IPS-18a (cell line): ENCODE results near the gene ELL2.

Source experiments
- H3K27ac ChIP-seq: one replicate; pipeline ENCODE4 v1.5.1; 2013; ENCODE audit warnings: low read length
- H3K27me3 ChIP-seq: one replicate; pipeline ENCODE4 v1.6.1; 2013; ENCODE audit warnings: mild to moderate bottlenecking, low read length; ENCODE audit not compliant: control insufficient read depth, insufficient read depth
- H3K36me3 ChIP-seq: one replicate; pipeline ENCODE4 v1.6.1; 2013; ENCODE audit warnings: low read depth, low read length; ENCODE audit not compliant: control insufficient read depth
- H3K4me1 ChIP-seq: one replicate; pipeline ENCODE4 v1.6.1; 2013; ENCODE audit warnings: low read depth, low read length; ENCODE audit not compliant: control insufficient read depth
- H3K4me3 ChIP-seq: one replicate; pipeline ENCODE4 v1.5.1; 2013; ENCODE audit warnings: low read length
- H3K9ac ChIP-seq: one replicate; pipeline ENCODE4 v1.6.1; 2013; ENCODE audit warnings: mild to moderate bottlenecking, low read length, moderate library complexity
- H3K9me3 ChIP-seq: one replicate; pipeline ENCODE4 v1.6.1; 2013; ENCODE audit warnings: low read depth, low read length; ENCODE audit not compliant: control insufficient read depth

The ELL2 gene

GRCh38 chr5:95925378-95925744 lies 36.3 kb downstream of the ELL2 start:
- Histone ChIP-seq H3K9me3 (no peaks in the 10 kb centered on the region), H3K36me3 (no peaks in the 10 kb centered on the region), H3K27ac (no peak overlapping the region), H3K27me3 (no peaks in the 10 kb centered on the region), H3K4me3 (no peak overlapping the region), H3K4me1 (no peaks in the 10 kb centered on the region), H3K9ac (no peak overlapping the region)

GRCh38 chr5:95924720-95925377 lies 36.8 kb downstream of the ELL2 start:
- no peaks in the 10 kb centered on the region for H3K27me3 ChIP-seq
- no peaks in the 10 kb centered on the region for H3K36me3 ChIP-seq

GRCh38 chr5:95923918-95924544 lies 37.6 kb downstream of the ELL2 start:
- Histone ChIP-seq H3K27ac (no peak overlapping the region), H3K36me3 (no peaks in the 10 kb centered on the region), H3K4me3 (no peak overlapping the region), H3K27me3 (no peaks in the 10 kb centered on the region), H3K9me3 (no peaks in the 10 kb centered on the region), H3K4me1 (no peaks in the 10 kb centered on the region), H3K9ac (no peak overlapping the region)

More at GRCh38 chr5:95924720-95925377, 36.8 kb downstream of the ELL2 start:
- Histone ChIP-seq H3K27ac (no peak overlapping the region), H3K4me1 (no peaks in the 10 kb centered on the region), H3K9me3 (no peaks in the 10 kb centered on the region), H3K4me3 (no peak overlapping the region), H3K9ac (no peak overlapping the region)

GRCh38 chr5:95922798-95923197 lies 38.9 kb downstream of the ELL2 start:
- Histone ChIP-seq H3K9ac (no peak overlapping the region), H3K4me3 (no peak overlapping the region), H3K27me3 (no peaks in the 10 kb centered on the region), H3K4me1 (no peaks in the 10 kb centered on the region), H3K36me3 (no peaks in the 10 kb centered on the region), H3K27ac (no peak overlapping the region), H3K9me3 (no peaks in the 10 kb centered on the region)

GRCh38 chr5:95921501-95921900 lies 40.1 kb downstream of the ELL2 start:
- Histone ChIP-seq H3K4me1 (no peaks in the 10 kb centered on the region), H3K4me3 (no peak overlapping the region), H3K36me3 (no peaks in the 10 kb centered on the region), H3K9ac (no peak overlapping the region), H3K27me3 (no peaks in the 10 kb centered on the region), H3K9me3 (no peaks in the 10 kb centered on the region), H3K27ac (no peak overlapping the region)

GRCh38 chr5:95920822-95921221 lies 40.8 kb downstream of the ELL2 start:
- no peaks in the 10 kb centered on the region for H3K27me3 ChIP-seq
- H3K36me3 ChIP-seq: no peaks in the 10 kb centered on the region
- H3K4me1 ChIP-seq: no peaks in the 10 kb centered on the region
- H3K9me3 ChIP-seq: no peaks in the 10 kb centered on the region
- H3K4me3 ChIP-seq: no peak overlapping the region
- H3K27ac ChIP-seq: no peak overlapping the region
- H3K9ac ChIP-seq: no peak overlapping the region

- Histone ChIP-seq H3K27ac (no peak overlapping the region), H3K4me1 (no peaks in the 10 kb centered on the region), H3K9ac (no peak overlapping the region), H3K9me3 (no peaks in the 10 kb centered on the region), H3K4me3 (no peak overlapping the region), H3K27me3 (no peaks in the 10 kb centered on the region), H3K36me3 (no peaks in the 10 kb centered on the region)
These were observed 42.0 kb downstream of the ELL2 start for GRCh38 chr5:95919658-95920057.

- no peak overlapping the region for H3K4me3 ChIP-seq
- H3K9me3 ChIP-seq: no peaks in the 10 kb centered on the region
- no peaks in the 10 kb centered on the region for H3K27me3 ChIP-seq
- H3K36me3 ChIP-seq: no peaks in the 10 kb centered on the region
- H3K4me1 ChIP-seq: no peaks in the 10 kb centered on the region
- H3K9ac ChIP-seq: no peak overlapping the region
- H3K27ac ChIP-seq: no peak overlapping the region
These were observed 43.1 kb downstream of the ELL2 start for GRCh38 chr5:95918421-95919006.

GRCh38 chr5:95917207-95917606 lies 44.4 kb downstream of the ELL2 start:
- Histone ChIP-seq H3K9me3 (no peaks in the 10 kb centered on the region), H3K27ac (no peak overlapping the region), H3K9ac (no peak overlapping the region), H3K27me3 (no peaks in the 10 kb centered on the region), H3K36me3 (no peaks in the 10 kb centered on the region), H3K4me1 (no peaks in the 10 kb centered on the region), H3K4me3 (no peak overlapping the region)

GRCh38 chr5:95916687-95917085 lies 45.0 kb downstream of the ELL2 start:
- Histone ChIP-seq H3K9me3 (no peaks in the 10 kb centered on the region), H3K9ac (no peak overlapping the region), H3K4me1 (no peaks in the 10 kb centered on the region), H3K36me3 (no peaks in the 10 kb centered on the region), H3K27ac (no peak overlapping the region), H3K27me3 (no peaks in the 10 kb centered on the region), H3K4me3 (no peak overlapping the region)

- no peaks in the 10 kb centered on the region for H3K27me3 ChIP-seq
- H3K4me1 ChIP-seq: no peaks in the 10 kb centered on the region
- no peak overlapping the region for H3K9ac ChIP-seq
- no peak overlapping the region for H3K27ac ChIP-seq
- H3K4me3 ChIP-seq: no peak overlapping the region
- H3K36me3 ChIP-seq: no peaks in the 10 kb centered on the region
- no peaks in the 10 kb centered on the region for H3K9me3 ChIP-seq
These were observed 45.5 kb downstream of the ELL2 start for GRCh38 chr5:95915999-95916686.
